GM18861 (cell line): ENCODE data around the gene EVPL.
"Not testable (repeated sequence)": the region's sequence is repeated elsewhere in the genome, so short reads cannot be mapped to it uniquely, and the experiment has no call there.

Experiments used
- ATAC-seq: cut with Tn5 transposase; IDR thresholded peaks from one replicate; pipeline ENCODE4 v1.9.1; 2021; ENCODE audit not compliant: unreplicated experiment

The EVPL gene

GRCh38 chr17:76027159-76027839, at the start of gene EVPL:
Gene EVPL (minus strand): TSS chr17:76027306. CDS start chr17:76027198, 108 bp downstream.
- no peak for ATAC-seq

DNA sequence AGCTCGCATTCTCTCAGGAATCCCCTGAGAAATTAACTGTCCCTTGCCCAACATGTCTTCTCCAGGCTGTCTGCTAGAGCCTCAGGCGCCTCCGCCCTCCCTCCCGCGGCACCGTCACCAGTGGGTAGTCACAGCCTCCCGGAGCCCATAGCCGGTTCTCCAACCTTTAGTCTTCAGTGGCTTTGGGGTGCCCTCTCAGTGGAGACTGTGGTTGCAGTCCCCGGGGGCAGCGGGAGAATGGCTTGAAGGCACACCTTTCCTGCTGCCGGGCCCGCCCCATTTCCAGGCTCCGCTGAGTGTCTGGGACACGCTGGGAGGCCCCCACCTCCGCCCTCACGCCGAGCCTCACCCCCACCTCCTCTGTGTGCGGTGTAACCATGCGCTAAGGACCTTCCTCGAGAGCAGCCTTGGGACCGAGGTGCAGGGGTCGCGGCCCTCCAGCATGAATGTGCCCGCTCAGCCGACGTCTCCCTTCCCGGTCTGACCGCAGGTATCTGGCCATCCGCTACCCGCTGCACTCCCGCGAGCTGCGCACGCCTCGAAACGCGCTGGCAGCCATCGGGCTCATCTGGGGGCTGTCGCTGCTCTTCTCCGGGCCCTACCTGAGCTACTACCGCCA, 49.1 kb upstream of the EVPL start:
- ATAC-seq = no peak

DNA sequence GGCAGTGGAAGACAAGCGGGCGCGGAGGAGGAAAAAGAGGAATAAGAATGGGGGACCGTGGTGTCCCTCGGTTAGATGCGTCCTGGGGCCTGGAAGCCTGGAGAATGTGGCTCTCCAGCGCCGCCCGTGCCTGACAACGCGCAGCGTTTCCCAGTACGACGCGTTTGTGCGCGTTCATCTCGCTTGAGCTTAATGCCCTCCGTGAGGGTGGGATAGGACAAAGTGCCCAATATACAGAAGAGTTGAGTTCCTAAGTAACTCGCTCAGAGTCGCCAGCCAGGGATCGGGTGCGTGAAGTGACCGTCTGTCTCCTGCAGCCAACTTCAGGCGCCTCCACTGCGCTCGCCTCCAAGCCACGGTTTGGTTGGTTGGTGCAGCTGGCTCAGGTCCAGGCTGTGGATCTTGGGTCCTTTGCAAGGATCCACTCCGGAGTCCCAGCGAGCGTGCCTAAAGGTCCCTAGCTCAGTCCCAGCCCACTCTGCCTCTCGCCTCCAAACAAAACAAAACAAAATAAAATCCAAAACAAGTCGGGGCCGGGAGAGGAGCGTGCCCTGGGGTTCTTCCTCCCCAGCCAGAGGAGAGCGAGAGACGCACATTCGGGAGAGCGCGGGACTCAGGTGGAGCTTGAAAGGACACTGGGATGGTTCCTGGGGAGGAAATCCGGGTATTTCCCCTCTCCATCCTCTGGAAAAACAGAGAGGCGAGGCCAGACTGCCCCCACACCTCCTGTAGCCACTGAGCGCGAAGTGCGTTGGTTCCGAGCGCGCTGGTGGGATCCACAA, 48.4 kb upstream of the EVPL start:
- ATAC-seq = no peak

GRCh38 chr17:76074390-76075363, 47.6 kb upstream of the EVPL start, which contains the start of gene GALR2:
Gene GALR2 (plus strand): TSS chr17:76074781. CDS start chr17:76074884, 103 bp downstream.
- no peak for ATAC-seq

- peak; percentile 83 for ATAC-seq
These were observed 45.2 kb upstream of the EVPL start, which contains the start of gene SRP68 for GRCh38 chr17:76072148-76072858. Gene SRP68 (minus strand): TSS chr17:76072517. CDS start chr17:76072491, 26 bp downstream.

DNA sequence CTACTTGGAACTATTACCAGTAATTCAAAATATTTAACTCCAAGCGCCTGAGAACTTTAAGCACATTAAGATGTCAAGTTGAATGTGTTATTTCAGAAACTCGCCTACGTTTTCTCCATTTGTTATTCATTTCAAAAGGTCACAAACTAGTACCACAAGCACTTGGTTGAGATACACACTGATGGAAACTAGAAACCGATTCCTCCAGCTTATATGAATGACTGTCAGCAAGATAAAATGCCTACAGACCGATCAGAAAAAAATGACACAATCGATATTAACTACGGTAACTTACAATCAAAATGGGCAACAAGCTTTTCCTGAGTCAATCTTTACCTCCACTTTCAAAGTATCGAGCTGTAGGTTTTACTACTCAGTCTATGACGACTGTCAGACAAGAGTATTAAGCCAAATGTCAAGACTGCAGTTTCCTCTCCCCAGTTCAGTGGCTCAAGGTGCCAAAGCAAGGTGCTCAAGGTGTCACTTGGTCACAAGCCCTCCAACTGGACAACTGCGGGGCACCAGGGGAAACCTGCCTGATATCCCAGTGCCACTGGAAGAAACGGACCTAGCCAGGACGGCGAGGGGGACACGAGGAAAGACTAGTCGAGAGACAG, 44.5 kb upstream of the EVPL start:
- ATAC-seq = no peak

DNA sequence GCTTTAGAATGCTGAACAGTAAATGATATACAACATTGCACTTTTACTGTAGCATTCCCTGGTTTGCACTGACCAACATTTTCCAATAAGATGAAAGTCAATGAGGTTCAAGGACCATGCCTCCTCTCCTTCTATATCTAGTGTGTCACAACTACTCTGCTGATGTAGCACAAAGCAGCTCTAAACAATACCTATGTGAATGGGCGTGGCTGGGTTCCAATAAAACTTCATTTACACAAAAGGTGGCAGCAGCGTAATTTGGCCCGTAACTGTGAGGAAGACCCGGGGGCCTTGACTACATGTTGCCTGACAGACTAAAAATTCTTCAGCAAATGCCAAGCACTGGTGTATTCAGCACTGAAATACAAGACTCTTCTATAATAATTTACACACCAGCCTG, 38.7 kb upstream of the EVPL start:
- ATAC-seq = no peak

DNA sequence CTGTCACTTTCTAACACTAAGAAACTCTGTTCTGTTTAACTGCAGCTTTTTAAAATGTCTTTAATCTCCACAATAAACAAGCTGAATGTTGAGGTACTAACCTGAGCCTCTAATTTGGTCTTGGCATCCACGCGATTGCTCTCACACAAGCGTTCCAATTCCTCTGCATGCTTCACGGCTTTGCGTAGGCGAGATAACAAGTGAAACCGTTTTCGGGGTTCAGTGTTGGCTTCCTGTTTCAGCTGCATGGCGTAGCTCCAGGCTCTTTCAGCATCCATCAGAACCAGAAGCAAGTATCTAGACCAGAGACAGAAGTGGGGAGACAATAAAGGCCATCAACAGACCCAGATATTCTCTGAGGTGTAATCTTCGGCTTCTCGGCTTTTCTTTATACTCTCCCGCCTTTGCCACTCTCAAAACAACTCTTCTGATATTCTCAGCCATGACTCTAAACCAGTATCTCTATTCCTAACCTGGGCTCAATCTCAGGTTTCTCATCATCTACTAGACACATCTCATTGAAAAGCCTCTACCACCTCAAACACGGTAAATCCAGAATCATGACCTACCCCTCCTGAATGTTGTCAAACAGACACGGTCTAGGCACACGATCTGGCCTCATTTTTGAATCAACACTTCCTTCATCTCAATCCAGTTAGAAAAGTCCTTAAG, 36.9 kb upstream of the EVPL start:
- no peak for ATAC-seq

- ATAC-seq = not testable (repeated sequence)
These were observed 31.2 kb upstream of the EVPL start for GRCh38 chr17:76058264-76058663.

- no peak for ATAC-seq
These were observed 29.8 kb upstream of the EVPL start for GRCh38 chr17:76056882-76057281.

- no peak for ATAC-seq
These were observed 27.0 kb upstream of the EVPL start for GRCh38 chr17:76054112-76054476.

GRCh38 chr17:76053246-76054111, 26.4 kb upstream of the EVPL start:
- ATAC-seq = no peak

DNA sequence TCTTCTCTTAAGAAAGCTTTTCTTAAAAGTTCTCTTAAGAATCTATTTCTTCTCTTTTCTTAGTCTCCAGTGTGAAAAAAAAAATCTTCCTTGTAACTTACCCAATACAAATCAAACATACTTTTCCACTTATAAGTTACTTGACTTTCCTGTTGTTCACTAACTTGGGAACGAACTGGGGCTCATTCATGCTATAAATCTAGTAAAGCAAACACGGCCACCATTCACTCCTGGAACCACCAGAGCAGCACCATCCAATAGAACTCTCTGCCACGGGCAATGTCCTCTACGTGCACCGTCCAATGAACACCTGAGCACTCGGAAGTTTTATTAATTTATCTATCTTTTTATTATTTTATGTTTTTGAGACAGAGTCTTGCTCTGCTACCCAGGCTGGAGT, 24.5 kb upstream of the EVPL start:
- ATAC-seq = no peak

GRCh38 chr17:76050538-76051467, 23.7 kb upstream of the EVPL start:
- no peak for ATAC-seq

DNA sequence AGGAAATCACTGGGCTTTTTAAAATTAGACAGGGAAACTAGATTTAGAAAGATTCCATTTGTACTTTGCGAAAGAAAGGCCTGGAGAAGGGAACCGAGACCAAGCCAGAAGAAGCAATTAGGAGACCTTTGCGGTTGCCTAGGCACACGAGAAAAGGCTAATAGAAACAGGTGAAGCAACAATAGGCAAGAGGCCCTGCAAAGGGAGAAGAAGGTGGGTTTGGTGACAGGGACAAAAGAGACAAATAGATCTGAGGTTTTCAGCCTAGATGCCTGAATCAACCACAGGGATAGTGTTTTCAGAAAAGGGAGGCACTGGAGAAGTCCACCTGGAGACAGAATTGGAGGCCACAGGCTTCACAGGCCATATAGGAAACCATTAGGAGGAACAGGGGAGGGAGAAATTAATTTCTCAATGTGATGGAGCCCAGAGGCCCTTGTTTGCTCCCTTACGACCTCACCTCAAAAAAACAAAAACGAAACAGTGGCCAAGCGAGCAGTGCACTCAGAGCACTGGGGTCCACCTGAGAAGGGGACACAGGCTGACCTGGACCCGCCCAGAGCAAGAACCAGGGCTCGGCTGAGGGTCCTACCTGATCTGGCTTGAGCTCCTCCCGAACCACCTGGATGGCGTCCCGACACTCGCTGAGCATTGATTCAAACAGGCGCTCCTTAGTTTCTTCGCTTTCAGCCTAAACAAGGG, 22.9 kb upstream of the EVPL start:
- ATAC-seq = no peak

DNA sequence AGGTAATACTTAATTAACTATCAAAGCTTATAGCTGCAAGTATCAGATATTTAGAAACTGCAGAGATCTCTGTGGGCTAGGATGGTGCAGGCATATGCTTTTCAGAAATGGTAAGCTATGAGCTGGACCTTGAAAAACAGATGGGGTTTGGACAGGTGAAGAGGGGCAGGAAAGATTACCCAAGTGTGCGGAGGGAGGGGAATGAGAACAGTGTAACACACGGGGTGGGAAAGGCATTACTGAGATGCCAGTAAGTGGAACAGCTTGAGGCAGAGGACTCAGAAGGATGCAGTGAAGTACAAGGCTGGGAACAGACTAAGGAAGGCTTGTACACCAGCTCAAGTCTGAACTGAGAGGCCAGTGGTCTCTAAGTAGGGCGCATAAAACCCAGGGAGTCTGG, 22.1 kb upstream of the EVPL start:
- ATAC-seq = no peak
